Peyer's patch (tissue), 4 donors: ENCODE results near the gene GDPD2.

ENCODE experiments used
- POLR2A ChIP-seq, 2 donors: fragments of 450-650 bp; IDR thresholded peaks; one replicate each; pipeline ENCODE4 v1.5.1; 2017; ENCODE audit warnings: antibody characterized with exemption in 2 of 2, mild to moderate bottlenecking in 2 of 2, moderate library complexity in 2 of 2
- TF ChIP-seq, protein P1 (sequence below), 6 experiments: fragments of 450-650 bp in 4 of 6; fragments of 200-600 bp in 2 of 6; sonication (generic) in 1 of 6; IDR thresholded peaks; one replicate each; pipeline ENCODE4 v1.5.1; 2017 to 2019; ENCODE audit warnings: antibody characterized with exemption in 6 of 6, mild to moderate bottlenecking in 3 of 6, moderate library complexity in 1 of 6

DNA sequence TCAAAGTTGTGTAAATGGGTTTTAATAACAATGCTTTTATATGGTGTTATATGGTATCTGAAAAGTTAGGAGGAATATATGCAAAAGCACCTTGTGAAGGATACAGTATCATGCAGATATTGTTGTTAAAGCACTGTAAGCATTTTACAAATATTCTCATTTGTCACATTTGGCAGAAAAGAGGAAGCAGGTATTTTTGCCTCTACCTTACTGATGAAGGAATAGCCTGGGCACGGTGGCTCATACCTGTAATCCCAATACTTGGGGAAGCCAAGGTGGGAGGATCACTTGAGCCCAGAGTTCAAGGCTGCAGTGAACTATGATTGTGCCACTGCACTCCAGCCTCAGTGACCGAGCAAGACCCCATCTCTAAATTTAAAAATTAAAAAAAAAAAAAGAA, 12.2 kb upstream of the GDPD2 start:
- TF ChIP-seq, protein P1, sequence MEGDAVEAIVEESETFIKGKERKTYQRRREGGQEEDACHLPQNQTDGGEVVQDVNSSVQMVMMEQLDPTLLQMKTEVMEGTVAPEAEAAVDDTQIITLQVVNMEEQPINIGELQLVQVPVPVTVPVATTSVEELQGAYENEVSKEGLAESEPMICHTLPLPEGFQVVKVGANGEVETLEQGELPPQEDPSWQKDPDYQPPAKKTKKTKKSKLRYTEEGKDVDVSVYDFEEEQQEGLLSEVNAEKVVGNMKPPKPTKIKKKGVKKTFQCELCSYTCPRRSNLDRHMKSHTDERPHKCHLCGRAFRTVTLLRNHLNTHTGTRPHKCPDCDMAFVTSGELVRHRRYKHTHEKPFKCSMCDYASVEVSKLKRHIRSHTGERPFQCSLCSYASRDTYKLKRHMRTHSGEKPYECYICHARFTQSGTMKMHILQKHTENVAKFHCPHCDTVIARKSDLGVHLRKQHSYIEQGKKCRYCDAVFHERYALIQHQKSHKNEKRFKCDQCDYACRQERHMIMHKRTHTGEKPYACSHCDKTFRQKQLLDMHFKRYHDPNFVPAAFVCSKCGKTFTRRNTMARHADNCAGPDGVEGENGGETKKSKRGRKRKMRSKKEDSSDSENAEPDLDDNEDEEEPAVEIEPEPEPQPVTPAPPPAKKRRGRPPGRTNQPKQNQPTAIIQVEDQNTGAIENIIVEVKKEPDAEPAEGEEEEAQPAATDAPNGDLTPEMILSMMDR (IDR thresholded peaks at IDR 0.05) = no peak
- no peak for TF ChIP-seq POLR2A (IDR thresholded peaks at IDR 0.05)
